Activated CD4-positive, alpha-beta T cell treated with anti-CD3 and anti-CD28 coated beads, Interleukin-2, amount 10 ng/mL, durations not matched to agents 7 days and 5 days (primary cell): ENCODE data around the gene TBC1D8B. TPM values are rescaled to one million over a fixed set of nuclear protein-coding genes. Genes with fewer than 3 reads are reported as not detected.

ENCODE experiments used
- CTCF ChIA-PET: fragments of 350-600 bp; sonication (Branson Sonifier 250); formaldehyde crosslinking; loops from one replicate; lab custom pipeline; 2021; ENCODE audit warnings: antibody characterized with exemption; lab: Charles Lee
- POLR2A ChIA-PET: fragments of 350-600 bp; sonication (Branson Sonifier 250); formaldehyde crosslinking; loops from one replicate; lab custom pipeline; 2021; ENCODE audit warnings: antibody characterized with exemption; lab: Charles Lee
- DNase-seq: peaks from one replicate; pipeline ENCODE4 v3.0.0-alpha.2; 2020
- H3K27ac Mint-ChIP-seq: one replicate; pipeline ENCODE4 v1.8.0; 2021; ENCODE audit warnings: mild to moderate bottlenecking, moderate library complexity, mixed read lengths
- H3K27me3 Mint-ChIP-seq: one replicate; pipeline ENCODE4 v1.8.0; 2021; ENCODE audit warnings: mixed read lengths
- H3K36me3 Mint-ChIP-seq: one replicate; pipeline ENCODE4 v1.8.0; 2021; ENCODE audit warnings: low read depth, mixed read lengths
- H3K4me1 Mint-ChIP-seq: one replicate; pipeline ENCODE4 v1.8.0; 2021; ENCODE audit warnings: mixed read lengths
- H3K4me3 Mint-ChIP-seq: one replicate; pipeline ENCODE4 v1.8.0; 2021; ENCODE audit warnings: mild to moderate bottlenecking, moderate library complexity, mixed read lengths
- H3K9me3 Mint-ChIP-seq: one replicate; pipeline ENCODE4 v1.8.0; 2021; ENCODE audit warnings: mixed read lengths
- total RNA-seq, 2 experiments: library from RNA; stranded (reverse); gene quantifications; one replicate each; pipeline ENCODE4 v1.2.3, GENCODE V29; 2021

TBC1D8B gene
- total RNA-seq, 2 experiments from 2014 or later: 0.35 to 0.40 TPM

- no peak for DNase-seq
- Mint-ChIP-seq H3K36me3 (no peaks in the 10 kb centered on the region), H3K4me3 (no peak overlapping the region), H3K9me3 (no peaks in the 10 kb centered on the region), H3K4me1 (no peaks in the 10 kb centered on the region), H3K27ac (no peak overlapping the region), H3K27me3 (no peaks in the 10 kb centered on the region)
- POLR2A ChIA-PET: no interaction called here
- CTCF ChIA-PET: interaction anchor here (1.5 kb wide), 1 partner anchor 9 kb away, joined by 5 read pairs; no protein-coding TSS in a partner anchor
These were observed 99.3 kb downstream of the TBC1D8B start for GRCh38 chrX:106901781-106902219.

DNA sequence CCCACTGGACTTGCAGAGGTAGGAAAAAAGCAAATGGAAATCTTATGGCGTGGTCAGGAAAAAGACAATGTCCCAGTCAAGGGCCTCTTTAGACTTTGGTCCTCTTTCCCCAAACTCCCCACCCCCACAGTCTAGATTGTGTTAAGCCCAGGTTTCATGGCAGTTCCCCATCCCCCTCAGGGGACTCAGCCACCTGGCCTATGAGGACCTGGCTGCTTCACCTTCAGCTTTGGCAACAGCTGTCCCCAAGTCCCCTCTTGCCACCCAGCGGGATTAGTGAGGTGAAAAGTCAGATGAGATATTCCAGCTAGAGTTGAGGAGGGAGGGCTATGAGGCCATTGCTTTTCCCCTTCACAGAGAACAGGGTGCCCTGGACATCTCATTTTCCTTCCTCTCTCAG, 100.2 kb downstream of the TBC1D8B start:
- Mint-ChIP-seq H3K27ac (no peak overlapping the region), H3K4me1 (no peaks in the 10 kb centered on the region), H3K4me3 (no peak overlapping the region), H3K9me3 (no peaks in the 10 kb centered on the region), H3K36me3 (no peaks in the 10 kb centered on the region), H3K27me3 (no peaks in the 10 kb centered on the region)
- DNase-seq: no peak
- ChIA-PET CTCF (interaction anchor here (0.9 kb wide), 1 partner anchor 8 kb away, joined by 3 read pairs; no protein-coding TSS in a partner anchor), POLR2A (no interaction called here)

- ChIA-PET CTCF (interaction anchor here (0.9 kb wide), 1 partner anchor 9 kb away, joined by 3 read pairs; no protein-coding TSS in a partner anchor), POLR2A (no interaction called here)
- no peaks in the 10 kb centered on the region for H3K27me3 Mint-ChIP-seq
- H3K4me3 Mint-ChIP-seq: no peak within 1 kb of the TSS
- no peaks in the 10 kb centered on the region for H3K4me1 Mint-ChIP-seq
- DNase-seq: no peak
- no peak within 1 kb of the TSS for H3K27ac Mint-ChIP-seq
- no peaks in the 10 kb centered on the region for H3K9me3 Mint-ChIP-seq
- no peaks in the 10 kb centered on the region for H3K36me3 Mint-ChIP-seq
These were observed 100.9 kb downstream of the TBC1D8B start, which contains the start of gene RIPPLY1 for GRCh38 chrX:106903291-106903824. TSS of gene RIPPLY1 (minus strand) at chrX:106903341. CDS start at chrX:106903287, 54 bp downstream.

- no peaks in the 10 kb centered on the region for H3K36me3 Mint-ChIP-seq
- no peak overlapping the region for H3K4me3 Mint-ChIP-seq
- POLR2A ChIA-PET: no interaction called here
- no peaks in the 10 kb centered on the region for H3K27me3 Mint-ChIP-seq
- no peak overlapping the region for H3K27ac Mint-ChIP-seq
- CTCF ChIA-PET: no interaction called here
- no peaks in the 10 kb centered on the region for H3K4me1 Mint-ChIP-seq
- no peak for DNase-seq
- no peaks in the 10 kb centered on the region for H3K9me3 Mint-ChIP-seq
These were observed 101.5 kb downstream of the TBC1D8B start for GRCh38 chrX:106903856-106904528.

- no peaks in the 10 kb centered on the region for H3K27me3 Mint-ChIP-seq
- no peak for DNase-seq
- no peak overlapping the region for H3K27ac Mint-ChIP-seq
- H3K36me3 Mint-ChIP-seq: no peaks in the 10 kb centered on the region
- ChIA-PET POLR2A (no interaction called here), CTCF (interaction anchor here (1.5 kb wide), 1 partner anchor 11 kb away, joined by 5 read pairs; no protein-coding TSS in a partner anchor)
- no peaks in the 10 kb centered on the region for H3K4me1 Mint-ChIP-seq
- H3K4me3 Mint-ChIP-seq: no peak overlapping the region
- H3K9me3 Mint-ChIP-seq: no peaks in the 10 kb centered on the region
These were observed 102.7 kb downstream of the TBC1D8B start for GRCh38 chrX:106905064-106905708.

GRCh38 chrX:106906361-106906760, 103.9 kb downstream of the TBC1D8B start:
- Mint-ChIP-seq H3K27me3 (no peaks in the 10 kb centered on the region), H3K36me3 (no peaks in the 10 kb centered on the region), H3K27ac (no peak overlapping the region), H3K9me3 (no peaks in the 10 kb centered on the region), H3K4me3 (no peak overlapping the region), H3K4me1 (no peaks in the 10 kb centered on the region)
- ChIA-PET CTCF (interaction anchor here (1.2 kb wide), 1 partner anchor 962 kb away, joined by 3 read pairs; no protein-coding TSS in a partner anchor), POLR2A (no interaction called here)
- no peak for DNase-seq

- Mint-ChIP-seq H3K9me3 (no peaks in the 10 kb centered on the region), H3K4me3 (no peak overlapping the region), H3K27ac (no peak overlapping the region), H3K36me3 (no peaks in the 10 kb centered on the region), H3K4me1 (peaks cover 6% of the 10 kb centered on the region), H3K27me3 (peaks cover 6% of the 10 kb centered on the region)
- DNase-seq: no peak
- POLR2A ChIA-PET: no interaction called here
- CTCF ChIA-PET: no interaction called here
These were observed 110.4 kb downstream of the TBC1D8B start for GRCh38 chrX:106912864-106913263.

GRCh38 chrX:106917830-106918500, 115.5 kb downstream of the TBC1D8B start:
- DNase-seq: peak; percentile 6
- Mint-ChIP-seq H3K27ac (no peak overlapping the region), H3K36me3 (no peaks in the 10 kb centered on the region), H3K4me3 (no peak overlapping the region), H3K9me3 (no peaks in the 10 kb centered on the region), H3K4me1 (peaks cover 10% of the 10 kb centered on the region), H3K27me3 (peaks cover 6% of the 10 kb centered on the region)
- ChIA-PET POLR2A (no interaction called here), CTCF (no interaction called here)

GRCh38 chrX:106919932-106920452, 117.5 kb downstream of the TBC1D8B start, which contains the start of gene CLDN2:
TSS of gene CLDN2 (plus strand) at chrX:106920402. CDS start at chrX:106928229, 7,827 bp downstream.
- Mint-ChIP-seq H3K27me3 (peaks cover 4% of the 10 kb centered on the region), H3K9me3 (no peaks in the 10 kb centered on the region), H3K36me3 (no peaks in the 10 kb centered on the region), H3K4me3 (no peak within 1 kb of the TSS), H3K4me1 (peaks cover 10% of the 10 kb centered on the region), H3K27ac (no peak within 1 kb of the TSS)
- DNase-seq: no peak
- CTCF ChIA-PET: interaction anchor here (0.9 kb wide), 1 partner anchor 26 kb away, joined by 4 read pairs; no protein-coding TSS in a partner anchor
- POLR2A ChIA-PET: no interaction called here

DNA sequence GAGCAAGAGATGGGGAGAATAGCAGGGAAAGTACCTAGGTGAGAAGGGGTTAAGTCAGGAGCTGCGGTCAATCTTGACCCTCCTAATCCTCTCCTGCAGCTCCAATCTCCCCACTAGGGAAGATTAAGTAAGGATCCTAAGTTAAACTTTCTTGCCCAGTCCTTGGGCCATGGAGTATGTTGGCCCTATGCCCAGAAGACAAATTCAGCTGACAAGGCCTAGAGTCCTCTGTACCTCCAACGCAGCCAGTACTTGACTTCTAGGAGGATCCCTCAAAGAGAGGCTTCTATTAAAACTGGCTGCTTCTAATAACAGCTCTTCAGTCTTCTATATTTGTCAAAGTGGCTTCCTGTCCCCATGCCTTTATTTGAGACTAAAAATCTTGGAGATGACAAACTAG, 119.2 kb downstream of the TBC1D8B start:
- Mint-ChIP-seq H3K27me3 (no peaks in the 10 kb centered on the region), H3K4me1 (peaks cover 10% of the 10 kb centered on the region), H3K4me3 (no peak overlapping the region), H3K27ac (no peak overlapping the region), H3K36me3 (no peaks in the 10 kb centered on the region), H3K9me3 (no peaks in the 10 kb centered on the region)
- CTCF ChIA-PET: interaction anchor here (1.2 kb wide), 1 partner anchor 23 kb away, joined by 3 read pairs; no protein-coding TSS in a partner anchor
- DNase-seq: no peak
- POLR2A ChIA-PET: no interaction called here
